OCI-LY3 (cell line): Measurements from ENCODE around the gene MCU.

Experiments used
- H2AFZ ChIP-seq: fragments of 200-600, 300-600 bp; shearing (Covaris generic); 2 replicates; pipeline ENCODE4 v1.6.0; 2014; ENCODE audit warnings: antibody characterized with exemption, low read depth, low read length
- H3K27ac ChIP-seq: fragments of 200-600, 300-600 bp; sonication (generic); 2 replicates; pipeline ENCODE4 v1.5.1; 2014; ENCODE audit warnings: mild to moderate bottlenecking, low read length, moderate library complexity, mixed read lengths
- H3K27me3 ChIP-seq: fragments of 200-600, 300-600 bp; sonication (generic); 2 replicates; pipeline ENCODE4 v1.6.1; 2014; ENCODE audit warnings: low read depth, low read length, mixed read lengths
- H3K36me3 ChIP-seq: fragments of 200-600, 300-600 bp; sonication (generic); replicated peaks from 2 replicates; pipeline ENCODE3; 2014; ENCODE audit warnings: low read depth, low read length, mixed read lengths
- H3K4me1 ChIP-seq: fragments of 300-600, 200-600 bp; sonication (generic); 2 replicates; pipeline ENCODE4 v1.6.1; 2014; ENCODE audit warnings: low read length, mixed read lengths
- H3K4me2 ChIP-seq: fragments of 200-600, 300-600 bp; sonication (generic); 2 replicates; pipeline ENCODE4 v1.6.1; 2014; ENCODE audit warnings: low read length, mixed read lengths
- H3K4me3 ChIP-seq: fragments of 300-600, 200-600 bp; sonication (generic); 2 replicates; pipeline ENCODE4 v1.5.1; 2014; ENCODE audit warnings: antibody characterized with exemption, mild to moderate bottlenecking, low read length, moderate library complexity
- H3K79me2 ChIP-seq: fragments of 300-600, 200-600 bp; shearing (Covaris generic); 2 replicates; pipeline ENCODE4 v1.6.1; 2014; ENCODE audit warnings: mild to moderate bottlenecking, low read length, mixed read lengths
- H3K9ac ChIP-seq: fragments of 300-600, 200-600 bp; shearing (Covaris generic); 2 replicates; pipeline ENCODE4 v1.6.0; 2014; ENCODE audit warnings: mild to moderate bottlenecking, low read length, moderate library complexity
- H3K9me3 ChIP-seq: fragments of 200-600, 300-600 bp; shearing (Covaris generic); 2 replicates; pipeline ENCODE4 v1.6.1; 2014; ENCODE audit warnings: low read length, mixed read lengths; ENCODE audit not compliant: insufficient read depth
- H4K20me1 ChIP-seq: fragments of 200-600, 300-600 bp; sonication (generic); 2 replicates; pipeline ENCODE4 v1.6.1; 2016; ENCODE audit warnings: low read length, mixed read lengths; ENCODE audit not compliant: insufficient read depth
- CTCF ChIP-seq: fragments of 200-600, 300-600 bp; sonication (generic); IDR thresholded peaks from 2 replicates; pipeline ENCODE4 v1.5.1; 2014; ENCODE audit warnings: antibody characterized with exemption, low read length, low read depth
- EZH2phosphoT487 ChIP-seq: fragments of 200-600 bp; shearing (Covaris generic); IDR thresholded peaks from 2 replicates; pipeline ENCODE4 v1.6.1; 2018; ENCODE audit warnings: antibody characterized with exemption, mixed run types, low read depth

The MCU gene

GRCh38 chr10:72648301-72648700 lies 43.6 kb upstream of the MCU start:
- H3K36me3 ChIP-seq, result no peaks in the 10 kb centered on the region
- H3K4me2 ChIP-seq, result 0 out of 2 replicates have a peak overlapping the region, but pooled peaks have one; percentile 57
- no peak overlapping the region for H3K9ac ChIP-seq
- H3K27me3 ChIP-seq, result no peaks in the 10 kb centered on the region
- no peaks in the 10 kb centered on the region for H3K9me3 ChIP-seq
- H3K79me2 ChIP-seq, result no peaks in the 10 kb centered on the region
- TF ChIP-seq EZH2phosphoT487 (no peak), CTCF (no peak)
- H3K4me1 ChIP-seq, result peaks cover 16% of the 10 kb centered on the region
- H4K20me1 ChIP-seq, result no peaks in the 10 kb centered on the region
- no peak overlapping the region for H2AFZ ChIP-seq
- no peak overlapping the region for H3K4me3 ChIP-seq
- no peak overlapping the region for H3K27ac ChIP-seq

- no peaks in the 10 kb centered on the region for H3K9me3 ChIP-seq
- H3K4me2 ChIP-seq, result peak overlapping the region; percentile 57
- H3K27me3 ChIP-seq, result no peaks in the 10 kb centered on the region
- no peaks in the 10 kb centered on the region for H3K36me3 ChIP-seq
- no peak overlapping the region for H3K9ac ChIP-seq
- H4K20me1 ChIP-seq, result no peaks in the 10 kb centered on the region
- H3K27ac ChIP-seq, result no peak overlapping the region
- no peaks in the 10 kb centered on the region for H3K79me2 ChIP-seq
- peaks cover 16% of the 10 kb centered on the region for H3K4me1 ChIP-seq
- TF ChIP-seq EZH2phosphoT487, result no peak
- TF ChIP-seq CTCF, result no peak
- H3K4me3 ChIP-seq, result no peak overlapping the region
- H2AFZ ChIP-seq, result no peak overlapping the region
Observed at GRCh38 chr10:72649291-72649690, 42.7 kb upstream of the MCU start.

- no peaks in the 10 kb centered on the region for H3K79me2 ChIP-seq
- no peaks in the 10 kb centered on the region for H3K27me3 ChIP-seq
- H2AFZ ChIP-seq, result no peak overlapping the region
Observed at GRCh38 chr10:72653383-72654096, 38.4 kb upstream of the MCU start.

GRCh38 chr10:72654720-72655119 lies 37.2 kb upstream of the MCU start:
- Histone ChIP-seq H4K20me1 (no peaks in the 10 kb centered on the region), H3K4me1 (peaks cover 3% of the 10 kb centered on the region), H3K4me2 (no peak overlapping the region), H3K4me3 (no peak overlapping the region), H3K27ac (no peak overlapping the region), H2AFZ (no peak overlapping the region), H3K79me2 (no peaks in the 10 kb centered on the region), H3K36me3 (no peaks in the 10 kb centered on the region), H3K9ac (no peak overlapping the region), H3K27me3 (no peaks in the 10 kb centered on the region), H3K9me3 (no peaks in the 10 kb centered on the region)
- TF ChIP-seq EZH2phosphoT487, result no peak
- no peak for TF ChIP-seq CTCF

More at GRCh38 chr10:72653383-72654096, 38.4 kb upstream of the MCU start:
- TF ChIP-seq EZH2phosphoT487, result no peak
- Histone ChIP-seq H3K36me3 (no peaks in the 10 kb centered on the region), H3K4me2 (no peak overlapping the region), H3K9ac (no peak overlapping the region), H3K4me3 (no peak overlapping the region), H3K4me1 (peaks cover 14% of the 10 kb centered on the region), H3K27ac (no peak overlapping the region), H3K9me3 (no peaks in the 10 kb centered on the region), H4K20me1 (no peaks in the 10 kb centered on the region)
